ENCODE data around the gene RBFA. TPM values are rescaled to one million over a fixed set of nuclear protein-coding genes. Genes with fewer than 3 reads are reported as not detected.
A peak's percentile ranks its signal among the peaks of the same experiment; 100 is the strongest.

RBFA gene
- total and polyA plus RNA-seq, 2 experiments from 2014 or later: 33.8 to 43.3 TPM

- Mint-ChIP-seq H3K4me3 (peak overlapping the region; percentile 84), H3K9me3 (peaks cover under 1% of the 10 kb centered on the region; the same call in 1 of the 3 replicates), H3K4me1 (peaks cover 21% of the 10 kb centered on the region), H3K27ac (peak overlapping the region; percentile 89), H3K27me3 (ENCODE audit: insufficient read depth, low read depth, poor library complexity) (peaks cover 14% of the 10 kb centered on the region), H3K36me3 (ENCODE audit: low read depth) (peaks cover 11% of the 10 kb centered on the region)
- peaks cover 34% of the 10 kb centered on the region for H3K79me2 ChIP-seq (replicated peaks; ENCODE audit: insufficient read depth)
- DNase-seq (ENCODE audit: low spot score) (peak; percentile 84), ATAC-seq (peak; percentile 82)
- H3K4me3 ChIP-seq: peak overlapping the region; percentile 85
- H3K27ac ChIP-seq (ENCODE audit: low read depth): peak overlapping the region; percentile 50; the same call in 1 of the 2 replicates
- H3K4me2 ChIP-seq: peak overlapping the region; percentile 93
- no peaks in the 10 kb centered on the region for H3K27me3 ChIP-seq (ENCODE audit: insufficient read depth)
- no peaks in the 10 kb centered on the region for H3F3A ChIP-seq (replicated peaks; ENCODE audit: low read depth)
- H2AFZ ChIP-seq: peak overlapping the region; percentile 94
- no peaks in the 10 kb centered on the region; the same call in 1 of the 2 replicates for H3K4me1 ChIP-seq (ENCODE audit: insufficient read depth)
- no peaks in the 10 kb centered on the region for H3K36me3 ChIP-seq (ENCODE audit: insufficient read depth)
- TF ChIP-seq POLR2AphosphoS5 (IDR thresholded peaks at IDR 0.05; ENCODE audit: low read depth): peak; percentile 45; the same call in 1 of the 2 replicates
- no peak for TF ChIP-seq NANOG (IDR thresholded peaks at IDR 0.05; ENCODE audit: borderline replicate concordance)
- TF ChIP-seq, protein P1, sequence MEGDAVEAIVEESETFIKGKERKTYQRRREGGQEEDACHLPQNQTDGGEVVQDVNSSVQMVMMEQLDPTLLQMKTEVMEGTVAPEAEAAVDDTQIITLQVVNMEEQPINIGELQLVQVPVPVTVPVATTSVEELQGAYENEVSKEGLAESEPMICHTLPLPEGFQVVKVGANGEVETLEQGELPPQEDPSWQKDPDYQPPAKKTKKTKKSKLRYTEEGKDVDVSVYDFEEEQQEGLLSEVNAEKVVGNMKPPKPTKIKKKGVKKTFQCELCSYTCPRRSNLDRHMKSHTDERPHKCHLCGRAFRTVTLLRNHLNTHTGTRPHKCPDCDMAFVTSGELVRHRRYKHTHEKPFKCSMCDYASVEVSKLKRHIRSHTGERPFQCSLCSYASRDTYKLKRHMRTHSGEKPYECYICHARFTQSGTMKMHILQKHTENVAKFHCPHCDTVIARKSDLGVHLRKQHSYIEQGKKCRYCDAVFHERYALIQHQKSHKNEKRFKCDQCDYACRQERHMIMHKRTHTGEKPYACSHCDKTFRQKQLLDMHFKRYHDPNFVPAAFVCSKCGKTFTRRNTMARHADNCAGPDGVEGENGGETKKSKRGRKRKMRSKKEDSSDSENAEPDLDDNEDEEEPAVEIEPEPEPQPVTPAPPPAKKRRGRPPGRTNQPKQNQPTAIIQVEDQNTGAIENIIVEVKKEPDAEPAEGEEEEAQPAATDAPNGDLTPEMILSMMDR (conservative IDR thresholded peaks at IDR 0.05; ENCODE audit: low read depth in 2 of 2): no peak
- TF ChIP-seq CREB1 (CRISPR knock-in tag; IDR thresholded peaks at IDR 0.05; ENCODE audit: low read depth): peak; percentile 73; the same call in 1 of the 2 replicates
- H4K20me1 ChIP-seq (replicated peaks; ENCODE audit: insufficient read depth): peaks cover 4% of the 10 kb centered on the region; the same call in 1 of the 2 replicates
- no peaks in the 10 kb centered on the region; the same call in 1 of the 2 replicates for H3K9me2 ChIP-seq (ENCODE audit: insufficient read depth)
Measured at GRCh38 chr18:80033181-80034067, 810 bp upstream of the RBFA start.

DNA sequence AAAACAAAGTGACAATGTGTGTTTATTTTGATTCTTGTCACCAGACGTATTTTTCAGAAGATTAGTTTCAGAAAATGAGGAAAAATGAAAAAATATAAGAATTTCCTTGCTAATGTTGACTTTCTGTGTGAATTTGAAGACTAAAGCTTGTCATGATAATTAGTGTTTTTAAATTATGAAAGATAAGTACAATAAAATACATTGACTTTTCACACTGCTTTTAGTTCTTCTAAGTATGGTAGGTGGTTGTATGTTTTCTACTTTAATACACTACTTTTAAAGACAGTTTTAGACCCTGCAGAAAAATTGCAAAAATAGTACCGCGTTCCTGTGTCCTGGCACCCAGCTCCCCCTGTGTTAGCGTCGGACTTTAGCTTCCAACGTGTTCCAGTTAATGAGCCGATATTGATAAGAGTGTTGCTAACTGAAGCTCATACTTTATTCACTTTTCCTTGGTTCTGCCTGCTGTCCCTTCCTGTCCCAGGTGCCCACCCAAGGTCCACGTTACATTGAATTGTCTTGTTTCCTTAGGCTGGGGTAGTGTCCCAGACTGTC is 695 bp downstream of the RBFA start:
- Mint-ChIP-seq H3K4me1 (peaks cover 21% of the 10 kb centered on the region), H3K36me3 (ENCODE audit: low read depth) (peaks cover 23% of the 10 kb centered on the region), H3K4me3 (peak overlapping the region; percentile 84), H3K9me3 (no peaks in the 10 kb centered on the region; the same call in 2 of the 3 replicates), H3K27ac (peak overlapping the region; percentile 97), H3K27me3 (ENCODE audit: insufficient read depth, low read depth, poor library complexity) (peaks cover 14% of the 10 kb centered on the region)
- ATAC-seq (no peak), DNase-seq (ENCODE audit: low spot score) (no peak)
- Histone ChIP-seq H3K4me3 (peak overlapping the region; percentile 66), H4K20me1 (replicated peaks; ENCODE audit: insufficient read depth) (peaks cover 10% of the 10 kb centered on the region; the same call in 1 of the 2 replicates), H2AFZ (peak overlapping the region; percentile 83), H3K4me2 (peak overlapping the region; percentile 88), H3K79me2 (replicated peaks; ENCODE audit: insufficient read depth) (peaks cover 45% of the 10 kb centered on the region), H3F3A (replicated peaks; ENCODE audit: low read depth) (no peaks in the 10 kb centered on the region), H3K9me2 (ENCODE audit: insufficient read depth) (no peaks in the 10 kb centered on the region; the same call in 1 of the 2 replicates), H3K27ac (ENCODE audit: low read depth) (peak overlapping the region; percentile 92; the same call in 1 of the 2 replicates), H3K4me1 (ENCODE audit: insufficient read depth) (no peaks in the 10 kb centered on the region; the same call in 1 of the 2 replicates), H3K27me3 (ENCODE audit: insufficient read depth) (no peaks in the 10 kb centered on the region), H3K36me3 (ENCODE audit: insufficient read depth) (no peaks in the 10 kb centered on the region)
- TF ChIP-seq EZH2 (IDR thresholded peaks at IDR 0.05; ENCODE audit: low read depth, unreplicated experiment) (no peak), EZH2phosphoT487 (IDR thresholded peaks at IDR 0.05; ENCODE audit: unreplicated experiment) (no peak), ZNF114 (CRISPR knock-in tag; IDR thresholded peaks at IDR 0.05) (no peak)
- TF ChIP-seq, protein P1 (conservative IDR thresholded peaks at IDR 0.05; ENCODE audit: low read depth in 2 of 2): 0 out of 4 replicates have a peak, but pooled peaks of 1 of the 2 experiments have one; percentile 1
